HepG2 (cell line): ENCODE data around the gene GRIFIN.

Experiments used
- KDM4B ChIP-seq: sonication (generic); formaldehyde crosslinking; IDR thresholded peaks from 2 replicates; pipeline ENCODE4 v1.4.0; 2020; ENCODE audit warnings: missing genetic modification reagents
- PHF21A ChIP-seq: sonication (generic); formaldehyde crosslinking; IDR thresholded peaks from 2 replicates; pipeline ENCODE4 v1.5.0; 2020; ENCODE audit warnings: mild to moderate bottlenecking, missing genetic modification reagents
- RAD21 ChIP-seq: fragments of 450-650 bp; formaldehyde crosslinking; IDR thresholded peaks from 2 replicates; pipeline ENCODE4 v1.5.0; 2020; ENCODE audit warnings: mild to moderate bottlenecking
- ZNF10 ChIP-seq: sonication (generic); formaldehyde crosslinking; IDR thresholded peaks from 2 replicates; pipeline ENCODE4 v1.4.0; 2020; ENCODE audit warnings: mild to moderate bottlenecking, low read depth, missing genetic modification reagents, borderline replicate concordance
- ZNF17 ChIP-seq: sonication (generic); formaldehyde crosslinking; IDR thresholded peaks from 2 replicates; pipeline ENCODE4 v1.5.0; 2020; ENCODE audit warnings: mild to moderate bottlenecking, missing genetic modification reagents
- TF ChIP-seq, protein P1 (sequence below): sonication (generic); formaldehyde crosslinking; IDR thresholded peaks from 2 replicates; pipeline ENCODE4 v1.9.0; 2022; ENCODE audit warnings: low read depth, missing genetic modification reagents
- TF ChIP-seq, protein P2 (sequence below): sonication (generic); formaldehyde crosslinking; IDR thresholded peaks from 2 replicates; pipeline ENCODE4 v1.8.1; 2023; ENCODE audit warnings: mild to moderate bottlenecking, missing genetic modification reagents, borderline replicate concordance
- TF ChIP-seq, protein P3 (sequence below): sonication (generic); formaldehyde crosslinking; IDR thresholded peaks from 2 replicates; pipeline ENCODE4 v1.5.0; 2020; ENCODE audit warnings: mild to moderate bottlenecking, missing genetic modification reagents, moderate library complexity
- TF ChIP-seq, protein P4 (sequence below): sonication (generic); formaldehyde crosslinking; IDR thresholded peaks from 2 replicates; pipeline ENCODE4 v1.4.0; 2020; ENCODE audit warnings: missing genetic modification reagents

DNA sequence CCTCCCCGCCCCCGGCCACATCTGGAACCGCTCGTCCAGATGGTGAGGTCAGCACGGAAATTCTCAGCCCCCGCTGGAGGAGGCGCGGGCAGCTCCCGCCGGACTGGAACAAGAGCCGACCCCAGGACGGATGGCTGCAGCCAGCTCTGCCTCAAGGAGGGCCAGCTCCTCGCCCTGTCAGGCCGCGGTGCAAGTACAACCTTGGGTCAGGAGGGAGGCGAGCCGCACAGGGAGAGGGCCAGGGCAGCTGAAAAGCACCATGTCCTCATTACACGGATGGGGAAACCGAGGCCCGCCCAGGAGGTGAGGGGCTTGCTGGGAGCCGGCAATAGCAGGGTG is 3.8 kb upstream of the GRIFIN start:
- TF ChIP-seq, protein P1, sequence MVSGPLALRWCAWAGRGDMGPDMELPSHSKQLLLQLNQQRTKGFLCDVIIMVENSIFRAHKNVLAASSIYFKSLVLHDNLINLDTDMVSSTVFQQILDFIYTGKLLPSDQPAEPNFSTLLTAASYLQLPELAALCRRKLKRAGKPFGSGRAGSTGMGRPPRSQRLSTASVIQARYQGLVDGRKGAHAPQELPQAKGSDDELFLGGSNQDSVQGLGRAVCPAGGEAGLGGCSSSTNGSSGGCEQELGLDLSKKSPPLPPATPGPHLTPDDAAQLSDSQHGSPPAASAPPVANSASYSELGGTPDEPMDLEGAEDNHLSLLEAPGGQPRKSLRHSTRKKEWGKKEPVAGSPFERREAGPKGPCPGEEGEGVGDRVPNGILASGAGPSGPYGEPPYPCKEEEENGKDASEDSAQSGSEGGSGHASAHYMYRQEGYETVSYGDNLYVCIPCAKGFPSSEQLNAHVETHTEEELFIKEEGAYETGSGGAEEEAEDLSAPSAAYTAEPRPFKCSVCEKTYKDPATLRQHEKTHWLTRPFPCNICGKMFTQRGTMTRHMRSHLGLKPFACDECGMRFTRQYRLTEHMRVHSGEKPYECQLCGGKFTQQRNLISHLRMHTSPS (CRISPR knock-in tag) = no peak
- no peak for TF ChIP-seq PHF21A (CRISPR knock-in tag)
- TF ChIP-seq KDM4B (CRISPR knock-in tag) = no peak
- no peak for TF ChIP-seq ZNF10 (CRISPR knock-in tag)
- TF ChIP-seq, protein P2, sequence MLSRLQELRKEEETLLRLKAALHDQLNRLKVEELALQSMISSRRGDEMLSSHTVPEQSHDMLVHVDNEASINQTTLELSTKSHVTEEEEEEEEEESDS (CRISPR knock-in tag) = no peak
- TF ChIP-seq, protein P3, sequence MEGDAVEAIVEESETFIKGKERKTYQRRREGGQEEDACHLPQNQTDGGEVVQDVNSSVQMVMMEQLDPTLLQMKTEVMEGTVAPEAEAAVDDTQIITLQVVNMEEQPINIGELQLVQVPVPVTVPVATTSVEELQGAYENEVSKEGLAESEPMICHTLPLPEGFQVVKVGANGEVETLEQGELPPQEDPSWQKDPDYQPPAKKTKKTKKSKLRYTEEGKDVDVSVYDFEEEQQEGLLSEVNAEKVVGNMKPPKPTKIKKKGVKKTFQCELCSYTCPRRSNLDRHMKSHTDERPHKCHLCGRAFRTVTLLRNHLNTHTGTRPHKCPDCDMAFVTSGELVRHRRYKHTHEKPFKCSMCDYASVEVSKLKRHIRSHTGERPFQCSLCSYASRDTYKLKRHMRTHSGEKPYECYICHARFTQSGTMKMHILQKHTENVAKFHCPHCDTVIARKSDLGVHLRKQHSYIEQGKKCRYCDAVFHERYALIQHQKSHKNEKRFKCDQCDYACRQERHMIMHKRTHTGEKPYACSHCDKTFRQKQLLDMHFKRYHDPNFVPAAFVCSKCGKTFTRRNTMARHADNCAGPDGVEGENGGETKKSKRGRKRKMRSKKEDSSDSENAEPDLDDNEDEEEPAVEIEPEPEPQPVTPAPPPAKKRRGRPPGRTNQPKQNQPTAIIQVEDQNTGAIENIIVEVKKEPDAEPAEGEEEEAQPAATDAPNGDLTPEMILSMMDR (CRISPR knock-in tag) = no peak
- TF ChIP-seq ZNF17 = no peak
- TF ChIP-seq, protein P4, sequence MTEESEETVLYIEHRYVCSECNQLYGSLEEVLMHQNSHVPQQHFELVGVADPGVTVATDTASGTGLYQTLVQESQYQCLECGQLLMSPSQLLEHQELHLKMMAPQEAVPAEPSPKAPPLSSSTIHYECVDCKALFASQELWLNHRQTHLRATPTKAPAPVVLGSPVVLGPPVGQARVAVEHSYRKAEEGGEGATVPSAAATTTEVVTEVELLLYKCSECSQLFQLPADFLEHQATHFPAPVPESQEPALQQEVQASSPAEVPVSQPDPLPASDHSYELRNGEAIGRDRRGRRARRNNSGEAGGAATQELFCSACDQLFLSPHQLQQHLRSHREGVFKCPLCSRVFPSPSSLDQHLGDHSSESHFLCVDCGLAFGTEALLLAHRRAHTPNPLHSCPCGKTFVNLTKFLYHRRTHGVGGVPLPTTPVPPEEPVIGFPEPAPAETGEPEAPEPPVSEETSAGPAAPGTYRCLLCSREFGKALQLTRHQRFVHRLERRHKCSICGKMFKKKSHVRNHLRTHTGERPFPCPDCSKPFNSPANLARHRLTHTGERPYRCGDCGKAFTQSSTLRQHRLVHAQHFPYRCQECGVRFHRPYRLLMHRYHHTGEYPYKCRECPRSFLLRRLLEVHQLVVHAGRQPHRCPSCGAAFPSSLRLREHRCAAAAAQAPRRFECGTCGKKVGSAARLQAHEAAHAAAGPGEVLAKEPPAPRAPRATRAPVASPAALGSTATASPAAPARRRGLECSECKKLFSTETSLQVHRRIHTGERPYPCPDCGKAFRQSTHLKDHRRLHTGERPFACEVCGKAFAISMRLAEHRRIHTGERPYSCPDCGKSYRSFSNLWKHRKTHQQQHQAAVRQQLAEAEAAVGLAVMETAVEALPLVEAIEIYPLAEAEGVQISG (CRISPR knock-in tag) = no peak
- TF ChIP-seq RAD21 (CRISPR knock-in tag) = no peak
